Measurements from ENCODE around the gene PKNOX2.

- TF ChIP-seq, protein P1, sequence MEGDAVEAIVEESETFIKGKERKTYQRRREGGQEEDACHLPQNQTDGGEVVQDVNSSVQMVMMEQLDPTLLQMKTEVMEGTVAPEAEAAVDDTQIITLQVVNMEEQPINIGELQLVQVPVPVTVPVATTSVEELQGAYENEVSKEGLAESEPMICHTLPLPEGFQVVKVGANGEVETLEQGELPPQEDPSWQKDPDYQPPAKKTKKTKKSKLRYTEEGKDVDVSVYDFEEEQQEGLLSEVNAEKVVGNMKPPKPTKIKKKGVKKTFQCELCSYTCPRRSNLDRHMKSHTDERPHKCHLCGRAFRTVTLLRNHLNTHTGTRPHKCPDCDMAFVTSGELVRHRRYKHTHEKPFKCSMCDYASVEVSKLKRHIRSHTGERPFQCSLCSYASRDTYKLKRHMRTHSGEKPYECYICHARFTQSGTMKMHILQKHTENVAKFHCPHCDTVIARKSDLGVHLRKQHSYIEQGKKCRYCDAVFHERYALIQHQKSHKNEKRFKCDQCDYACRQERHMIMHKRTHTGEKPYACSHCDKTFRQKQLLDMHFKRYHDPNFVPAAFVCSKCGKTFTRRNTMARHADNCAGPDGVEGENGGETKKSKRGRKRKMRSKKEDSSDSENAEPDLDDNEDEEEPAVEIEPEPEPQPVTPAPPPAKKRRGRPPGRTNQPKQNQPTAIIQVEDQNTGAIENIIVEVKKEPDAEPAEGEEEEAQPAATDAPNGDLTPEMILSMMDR (IDR thresholded peaks at IDR 0.05; ENCODE audit: low read depth, low read length) = no peak
- TF ChIP-seq EZH2phosphoT487 (IDR thresholded peaks at IDR 0.05; ENCODE audit: low read depth) = no peak
These were observed 93.2 kb downstream of the PKNOX2 start for GRCh38 chr11:125257751-125258150.
